Measurements from ENCODE around the gene FITM1.

The FITM1 gene

GRCh38 chr14:24123424-24124417 is 6.7 kb upstream of the FITM1 start:
- no peak for DNase-seq
- Histone ChIP-seq H3K4me1 (ENCODE audit: control extremely low read depth in 1 of 4, control insufficient read depth in 4 of 4, insufficient read depth in 4 of 4, low read length in 3 of 4) (no peaks in the 10 kb centered on the region), H3K36me3 (ENCODE audit: control insufficient read depth in 4 of 4, insufficient read depth in 4 of 4, low read length in 3 of 4) (peaks cover 13 to 56% (median 41%) of the 10 kb centered on the region in 4 experiments), H3K4me3 (ENCODE audit: control insufficient read depth in 1 of 7, extremely low read depth in 1 of 7, insufficient read depth in 4 of 7, low read depth in 2 of 7, low read length in 6 of 7) (no peak overlapping the region), H3K9me3 (ENCODE audit: control extremely low read depth in 1 of 5, control insufficient read depth in 4 of 5, insufficient read depth in 2 of 5, low read depth in 1 of 5, low read length in 4 of 5) (no peaks in the 10 kb centered on the region), H3K27me3 (replicated peaks in 2 of 5; ENCODE audit: control insufficient read depth in 4 of 5, insufficient read depth in 5 of 5, low read length in 4 of 5) (no peaks in the 10 kb centered on the region), H3K27ac (ENCODE audit: insufficient read depth in 1 of 2, low read depth in 1 of 2, low read length in 2 of 2, poor library complexity in 1 of 2, severe bottlenecking in 2 of 2) (peak overlapping the region in 1 of 2 experiments; percentile 14)
- WGBS (ENCODE audit: insufficient coverage) = 92% methylated on average over 7 of the region's 9 CpGs
- ChIA-PET CTCF (interaction anchor here (0.6 to 1.3 kb wide), 4 partner anchors 10 to 107 kb away, joined by 3 read pairs; partner anchors contain the start of gene IRF9), POLR2A (interaction anchor here (1.8 kb wide), 1 partner anchor 8 kb away, joined by 5 read pairs; no protein-coding TSS in a partner anchor)

- H3K4me1 ChIP-seq (ENCODE audit: control extremely low read depth in 1 of 4, control insufficient read depth in 4 of 4, insufficient read depth in 4 of 4, low read length in 3 of 4) = peaks cover 0 to 9% (median 4%) of the 10 kb centered on the region in 4 experiments
- ChIA-PET CTCF (interaction anchor here (1.2 to 3.1 kb wide), 5 partner anchors 8 to 58 kb away, joined by 4 to 18 read pairs (median 5); partner anchors contain the start of genes DCAF11 and NRL), POLR2A (interaction anchor here (1.2 kb wide), 1 partner anchor 12 kb away, joined by 7 read pairs; the partner anchor contains the start of genes DCAF11 and NRL)
- H3K4me3 ChIP-seq (ENCODE audit: control insufficient read depth in 1 of 7, extremely low read depth in 1 of 7, insufficient read depth in 4 of 7, low read depth in 2 of 7, low read length in 6 of 7) = no peak overlapping the region
- H3K36me3 ChIP-seq (ENCODE audit: control insufficient read depth in 4 of 4, insufficient read depth in 4 of 4, low read length in 3 of 4) = peaks cover 8 to 27% (median 17%) of the 10 kb centered on the region in 4 experiments
- DNase-seq = no peak
- H3K27me3 ChIP-seq (replicated peaks in 2 of 5; ENCODE audit: control insufficient read depth in 4 of 5, insufficient read depth in 5 of 5, low read length in 4 of 5) = no peaks in the 10 kb centered on the region
- H3K27ac ChIP-seq (ENCODE audit: insufficient read depth in 1 of 2, low read depth in 1 of 2, low read length in 2 of 2, poor library complexity in 1 of 2, severe bottlenecking in 2 of 2) = no peak overlapping the region
- no peaks in the 10 kb centered on the region for H3K9me3 ChIP-seq (ENCODE audit: control extremely low read depth in 1 of 5, control insufficient read depth in 4 of 5, insufficient read depth in 2 of 5, low read depth in 1 of 5, low read length in 4 of 5)
Observed at GRCh38 chr14:24126939-24127338, 3.5 kb upstream of the FITM1 start.

DNA sequence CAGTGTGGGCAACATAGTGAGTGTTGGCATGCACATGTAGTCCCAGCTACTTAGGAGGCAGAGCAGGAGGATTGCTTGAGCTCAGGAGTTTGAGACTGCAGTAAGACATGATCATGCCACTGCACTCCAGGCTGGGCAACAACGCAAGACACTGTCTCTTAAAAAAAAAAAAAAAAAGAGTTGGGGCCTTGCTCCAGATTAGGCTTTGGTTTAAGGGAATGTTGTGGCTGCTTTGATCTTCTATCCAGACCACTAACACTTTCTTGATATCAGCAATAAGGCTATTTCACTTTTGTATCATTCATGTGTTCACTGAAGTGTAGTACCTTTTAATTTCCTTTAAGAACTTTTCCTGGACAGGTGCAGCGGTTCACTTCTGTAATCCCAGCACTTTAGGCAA is 2.8 kb upstream of the FITM1 start:
- POLR2A ChIA-PET = no interaction called here
- peaks cover 0 to 16% (median 10%) of the 10 kb centered on the region in 4 experiments for H3K4me1 ChIP-seq (ENCODE audit: control extremely low read depth in 1 of 4, control insufficient read depth in 4 of 4, insufficient read depth in 4 of 4, low read length in 3 of 4)
- no peak overlapping the region for H3K27ac ChIP-seq (ENCODE audit: insufficient read depth in 1 of 2, low read depth in 1 of 2, low read length in 2 of 2, poor library complexity in 1 of 2, severe bottlenecking in 2 of 2)
- H3K36me3 ChIP-seq (ENCODE audit: control insufficient read depth in 4 of 4, insufficient read depth in 4 of 4, low read length in 3 of 4) = peaks cover 7 to 19% (median 14%) of the 10 kb centered on the region in 4 experiments
- no peak overlapping the region for H3K4me3 ChIP-seq (ENCODE audit: control insufficient read depth in 1 of 7, extremely low read depth in 1 of 7, insufficient read depth in 4 of 7, low read depth in 2 of 7, low read length in 6 of 7)
- H3K27me3 ChIP-seq (replicated peaks in 2 of 5; ENCODE audit: control insufficient read depth in 4 of 5, insufficient read depth in 5 of 5, low read length in 4 of 5) = no peaks in the 10 kb centered on the region
- DNase-seq = no peak
- H3K9me3 ChIP-seq (ENCODE audit: control extremely low read depth in 1 of 5, control insufficient read depth in 4 of 5, insufficient read depth in 2 of 5, low read depth in 1 of 5, low read length in 4 of 5) = no peaks in the 10 kb centered on the region
- WGBS (ENCODE audit: insufficient coverage) = 100% methylated on average over 2 of the region's 2 CpGs
- CTCF ChIA-PET = interaction anchor here (1.2 to 3.1 kb wide), 4 partner anchors 9 to 33 kb away, joined by 5 to 18 read pairs (median 8); partner anchors contain the start of genes DCAF11 and NRL

DNA sequence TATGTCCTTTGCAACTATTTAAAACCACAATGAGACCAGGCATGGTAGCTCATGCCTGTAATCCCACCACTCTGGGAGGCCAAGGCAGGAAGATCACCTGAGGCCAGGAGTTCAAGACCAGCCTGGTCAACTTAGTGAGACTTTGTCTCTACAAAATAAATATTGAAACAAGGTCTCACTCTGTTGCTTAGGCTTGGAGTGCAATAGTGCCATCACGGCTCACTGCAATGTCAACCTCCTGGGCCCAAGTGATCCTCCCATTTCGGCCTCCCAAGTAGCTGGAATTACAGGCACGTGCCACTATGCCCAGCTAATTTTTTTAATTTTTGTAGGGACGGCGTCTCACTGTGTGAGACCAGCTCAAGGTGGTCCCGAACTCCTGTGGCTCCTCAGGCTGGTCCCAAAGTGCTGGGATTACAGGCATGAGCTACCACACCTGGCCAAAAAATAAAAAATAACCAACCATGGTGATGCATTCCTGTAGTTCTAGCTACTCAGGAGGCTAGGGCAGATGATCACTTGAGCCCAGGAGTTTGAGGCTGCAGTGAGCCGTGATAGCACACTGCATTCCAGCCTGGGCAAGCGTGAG is 955 bp upstream of the FITM1 start:
- H3K4me3 ChIP-seq (ENCODE audit: control insufficient read depth in 1 of 7, extremely low read depth in 1 of 7, insufficient read depth in 4 of 7, low read depth in 2 of 7, low read length in 6 of 7) = no peak overlapping the region
- H3K36me3 ChIP-seq (ENCODE audit: control insufficient read depth in 4 of 4, insufficient read depth in 4 of 4, low read length in 3 of 4) = peaks cover 0 to 1% (median 0%) of the 10 kb centered on the region in 4 experiments
- H3K27me3 ChIP-seq (replicated peaks in 2 of 5; ENCODE audit: control insufficient read depth in 4 of 5, insufficient read depth in 5 of 5, low read length in 4 of 5) = no peaks in the 10 kb centered on the region
- no peak for DNase-seq
- 96% methylated on average over 6 of the region's 8 CpGs for WGBS (ENCODE audit: insufficient coverage)
- H3K4me1 ChIP-seq (ENCODE audit: control extremely low read depth in 1 of 4, control insufficient read depth in 4 of 4, insufficient read depth in 4 of 4, low read length in 3 of 4) = peaks cover 0 to 20% (median 10%) of the 10 kb centered on the region in 4 experiments
- no peaks in the 10 kb centered on the region for H3K9me3 ChIP-seq (ENCODE audit: control extremely low read depth in 1 of 5, control insufficient read depth in 4 of 5, insufficient read depth in 2 of 5, low read depth in 1 of 5, low read length in 4 of 5)
- no peak overlapping the region for H3K27ac ChIP-seq (ENCODE audit: insufficient read depth in 1 of 2, low read depth in 1 of 2, low read length in 2 of 2, poor library complexity in 1 of 2, severe bottlenecking in 2 of 2)
- CTCF ChIA-PET = interaction anchor here (1.6 to 5.7 kb wide), 2 partner anchors 12 to 20 kb away, joined by 4 to 46 read pairs; partner anchors contain the start of genes DCAF11 and NRL
- POLR2A ChIA-PET = interaction anchor here (1.1 kb wide), 1 partner anchor 13 kb away, joined by 3 read pairs; no protein-coding TSS in a partner anchor

DNA sequence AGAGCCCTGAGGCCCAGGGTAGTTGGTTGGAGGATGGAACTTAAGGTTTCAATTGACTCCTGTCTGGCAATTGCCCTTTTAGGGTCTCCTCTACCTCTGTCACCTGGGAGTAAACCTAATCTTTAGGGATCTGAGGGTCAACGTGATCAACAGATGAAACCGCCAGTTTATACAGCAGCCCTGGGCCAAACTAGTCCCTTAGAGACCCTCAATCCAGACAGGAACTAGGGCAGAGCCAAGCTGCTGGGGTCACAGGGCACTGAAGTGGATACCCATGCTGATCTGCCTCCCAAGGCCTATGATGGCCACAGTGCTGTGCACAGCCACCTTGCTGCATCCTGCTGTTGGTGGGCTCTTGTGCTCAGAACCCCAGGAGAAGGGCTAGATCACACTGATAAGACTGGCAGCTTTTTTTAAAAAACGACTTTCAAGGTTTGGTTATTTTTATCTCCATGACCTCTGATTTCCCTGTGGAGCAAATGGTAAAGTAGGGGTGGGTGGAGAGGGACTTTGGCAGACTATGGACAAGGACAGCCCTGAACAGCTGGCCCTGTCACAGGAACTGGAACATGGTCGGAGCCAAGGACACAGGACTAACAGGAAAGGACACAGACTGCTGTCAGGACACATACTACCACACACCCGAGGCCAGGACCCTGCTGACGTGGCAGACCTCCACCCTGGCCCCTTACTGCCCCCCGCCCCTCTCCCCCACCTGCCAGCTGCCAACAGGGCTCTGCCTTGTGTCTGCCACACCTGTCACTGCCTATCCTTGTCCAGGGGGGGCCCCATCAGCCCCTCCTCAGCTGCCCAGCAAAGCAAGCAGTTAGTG is 474 bp downstream of the FITM1 start:
- POLR2A ChIA-PET = no interaction called here
- WGBS (ENCODE audit: insufficient coverage) = 88% methylated on average over 7 of the region's 7 CpGs

GRCh38 chr14:24131549-24131966 is 1.1 kb downstream of the FITM1 start:
- Histone ChIP-seq H3K4me1 (ENCODE audit: control extremely low read depth in 1 of 4, control insufficient read depth in 4 of 4, insufficient read depth in 4 of 4, low read length in 3 of 4) (peaks cover 0 to 28% (median 18%) of the 10 kb centered on the region in 4 experiments), H3K4me3 (ENCODE audit: control insufficient read depth in 1 of 7, extremely low read depth in 1 of 7, insufficient read depth in 4 of 7, low read depth in 2 of 7, low read length in 6 of 7) (no peak overlapping the region), H3K9me3 (ENCODE audit: control extremely low read depth in 1 of 5, control insufficient read depth in 4 of 5, insufficient read depth in 2 of 5, low read depth in 1 of 5, low read length in 4 of 5) (no peaks in the 10 kb centered on the region), H3K27me3 (replicated peaks in 2 of 5; ENCODE audit: control insufficient read depth in 4 of 5, insufficient read depth in 5 of 5, low read length in 4 of 5) (no peaks in the 10 kb centered on the region), H3K36me3 (ENCODE audit: control insufficient read depth in 4 of 4, insufficient read depth in 4 of 4, low read length in 3 of 4) (no peaks in the 10 kb centered on the region), H3K27ac (ENCODE audit: insufficient read depth in 1 of 2, low read depth in 1 of 2, low read length in 2 of 2, poor library complexity in 1 of 2, severe bottlenecking in 2 of 2) (no peak overlapping the region)
- 96% methylated on average over 10 of the region's 15 CpGs for WGBS (ENCODE audit: insufficient coverage)
- POLR2A ChIA-PET = no interaction called here
- CTCF ChIA-PET = interaction anchor here (2.6 to 5.7 kb wide), 3 partner anchors 9 to 29 kb away, joined by 9 to 46 read pairs (median 11); partner anchors contain the start of genes DCAF11, EMC9, IRF9 and NRL
- DNase-seq = no peak

More for the DNA sequence above, 474 bp downstream of the FITM1 start:
- no peak overlapping the region for H3K27ac ChIP-seq (ENCODE audit: insufficient read depth in 1 of 2, low read depth in 1 of 2, low read length in 2 of 2, poor library complexity in 1 of 2, severe bottlenecking in 2 of 2)
- peaks cover 0 to 26% (median 15%) of the 10 kb centered on the region in 4 experiments for H3K4me1 ChIP-seq (ENCODE audit: control extremely low read depth in 1 of 4, control insufficient read depth in 4 of 4, insufficient read depth in 4 of 4, low read length in 3 of 4)
- H3K27me3 ChIP-seq (replicated peaks in 2 of 5; ENCODE audit: control insufficient read depth in 4 of 5, insufficient read depth in 5 of 5, low read length in 4 of 5) = no peaks in the 10 kb centered on the region
- no peak for DNase-seq
- no peaks in the 10 kb centered on the region for H3K9me3 ChIP-seq (ENCODE audit: control extremely low read depth in 1 of 5, control insufficient read depth in 4 of 5, insufficient read depth in 2 of 5, low read depth in 1 of 5, low read length in 4 of 5)
- no peaks in the 10 kb centered on the region for H3K36me3 ChIP-seq (ENCODE audit: control insufficient read depth in 4 of 4, insufficient read depth in 4 of 4, low read length in 3 of 4)
- H3K4me3 ChIP-seq (ENCODE audit: control insufficient read depth in 1 of 7, extremely low read depth in 1 of 7, insufficient read depth in 4 of 7, low read depth in 2 of 7, low read length in 6 of 7) = no peak overlapping the region
- CTCF ChIA-PET = interaction anchor here (1.6 to 5.7 kb wide), 4 partner anchors 10 to 29 kb away, joined by 4 to 46 read pairs (median 10); partner anchors contain the start of genes DCAF11, EMC9, IRF9 and NRL

All from common myeloid progenitor, CD34-positive (primary cell).